UCSD-AML1 (cell line): ENCODE measurements around the gene CATSPERZ.

Experiments
- DNase-seq: peaks from one replicate; lab custom pipeline; 2025; ENCODE audit not compliant: unreplicated experiment; lab: John Stamatoyannopoulos, UW

The CATSPERZ gene

GRCh38 chr11:64299847-64300648, at the start of gene CATSPERZ:
CATSPERZ (plus strand) TSS chr11:64300358; CDS start chr11:64300411, 53 bp downstream.
- peak; percentile 39 for DNase-seq

- DNase-seq: no peak
These were observed 49.6 kb upstream of the CATSPERZ start for GRCh38 chr11:64250415-64251015.

- peak; percentile 76 for DNase-seq
These were observed 49.0 kb upstream of the CATSPERZ start, which contains the start of gene PLCB3 for GRCh38 chr11:64251016-64251752. PLCB3 (plus strand) TSS chr11:64251530; CDS start chr11:64251650, 120 bp downstream.

GRCh38 chr11:64251753-64252002, 48.5 kb upstream of the CATSPERZ start:
- DNase-seq: no peak

GRCh38 chr11:64252003-64252872, 47.9 kb upstream of the CATSPERZ start:
- DNase-seq: peak; percentile 51

GRCh38 chr11:64253043-64253442, 47.1 kb upstream of the CATSPERZ start:
- DNase-seq: no peak

GRCh38 chr11:64253481-64253880, 46.7 kb upstream of the CATSPERZ start:
- DNase-seq: no peak

- DNase-seq: no peak
These were observed 45.8 kb upstream of the CATSPERZ start for GRCh38 chr11:64254326-64254725.

GRCh38 chr11:64255135-64256128, 44.7 kb upstream of the CATSPERZ start:
- no peak for DNase-seq

- no peak for DNase-seq
These were observed 43.9 kb upstream of the CATSPERZ start for GRCh38 chr11:64256300-64256699.

GRCh38 chr11:64258356-64258755, 41.8 kb upstream of the CATSPERZ start:
- DNase-seq: no peak

- no peak for DNase-seq
These were observed 41.1 kb upstream of the CATSPERZ start for GRCh38 chr11:64258946-64259532.

GRCh38 chr11:64259533-64260067, 40.6 kb upstream of the CATSPERZ start:
- no peak for DNase-seq

- no peak for DNase-seq
These were observed 39.9 kb upstream of the CATSPERZ start for GRCh38 chr11:64260147-64260708.

- DNase-seq: no peak
These were observed 38.5 kb upstream of the CATSPERZ start for GRCh38 chr11:64261556-64262080.

- no peak for DNase-seq
These were observed 37.7 kb upstream of the CATSPERZ start for GRCh38 chr11:64262271-64263002.

- no peak for DNase-seq
These were observed 36.9 kb upstream of the CATSPERZ start for GRCh38 chr11:64263021-64263946.
